HEK293 (cell line): ENCODE measurements around the gene ZNF33B.

Experiments used
- GLIS2 ChIP-seq: fragments of 450-650 bp; formaldehyde crosslinking; IDR thresholded peaks from 2 replicates; pipeline ENCODE4 v1.5.1; 2016; ENCODE audit warnings: missing biosample characterization, missing genetic modification characterization
- ZNF426 ChIP-seq: fragments of 450-650 bp; formaldehyde crosslinking; IDR thresholded peaks from 2 replicates; pipeline ENCODE4 v1.5.1; 2017; ENCODE audit warnings: missing biosample characterization, missing genetic modification characterization, mild to moderate bottlenecking, inconsistent platforms, moderate library complexity
- TF ChIP-seq, protein P1 (sequence below): fragments of 450-650 bp; formaldehyde crosslinking; IDR thresholded peaks from 2 replicates; pipeline ENCODE4 v1.5.1; 2016; ENCODE audit warnings: missing biosample characterization, missing genetic modification characterization

DNA sequence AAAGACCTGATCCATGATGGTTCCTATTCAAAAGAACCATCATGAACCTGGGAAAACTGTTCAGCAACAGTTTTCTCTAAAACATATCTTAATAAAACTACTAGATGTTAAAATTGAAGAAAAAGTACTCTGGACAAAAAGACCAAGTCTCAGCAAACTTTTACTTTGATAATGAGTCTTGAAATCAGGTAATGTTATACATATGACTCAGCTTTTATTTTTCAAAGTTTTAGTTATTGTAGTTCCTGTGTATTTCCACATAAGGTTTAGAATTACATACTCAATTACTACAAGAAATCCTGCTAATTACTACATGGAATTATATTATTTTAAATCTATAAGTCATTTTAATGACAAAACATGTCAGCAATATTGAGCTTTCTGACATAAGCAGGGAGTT, 42.2 kb downstream of the ZNF33B start:
- TF ChIP-seq GLIS2 (tag by site-specific recombination) (no peak), ZNF426 (tag by site-specific recombination) (no peak)
- TF ChIP-seq, protein P1, sequence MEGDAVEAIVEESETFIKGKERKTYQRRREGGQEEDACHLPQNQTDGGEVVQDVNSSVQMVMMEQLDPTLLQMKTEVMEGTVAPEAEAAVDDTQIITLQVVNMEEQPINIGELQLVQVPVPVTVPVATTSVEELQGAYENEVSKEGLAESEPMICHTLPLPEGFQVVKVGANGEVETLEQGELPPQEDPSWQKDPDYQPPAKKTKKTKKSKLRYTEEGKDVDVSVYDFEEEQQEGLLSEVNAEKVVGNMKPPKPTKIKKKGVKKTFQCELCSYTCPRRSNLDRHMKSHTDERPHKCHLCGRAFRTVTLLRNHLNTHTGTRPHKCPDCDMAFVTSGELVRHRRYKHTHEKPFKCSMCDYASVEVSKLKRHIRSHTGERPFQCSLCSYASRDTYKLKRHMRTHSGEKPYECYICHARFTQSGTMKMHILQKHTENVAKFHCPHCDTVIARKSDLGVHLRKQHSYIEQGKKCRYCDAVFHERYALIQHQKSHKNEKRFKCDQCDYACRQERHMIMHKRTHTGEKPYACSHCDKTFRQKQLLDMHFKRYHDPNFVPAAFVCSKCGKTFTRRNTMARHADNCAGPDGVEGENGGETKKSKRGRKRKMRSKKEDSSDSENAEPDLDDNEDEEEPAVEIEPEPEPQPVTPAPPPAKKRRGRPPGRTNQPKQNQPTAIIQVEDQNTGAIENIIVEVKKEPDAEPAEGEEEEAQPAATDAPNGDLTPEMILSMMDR, result no peak
